GM18861 (cell line): ENCODE results near the gene CKAP4.

Experiments used
- ATAC-seq: cut with Tn5 transposase; IDR thresholded peaks from one replicate; pipeline ENCODE4 v1.9.1; 2021; ENCODE audit not compliant: unreplicated experiment

The CKAP4 gene

DNA sequence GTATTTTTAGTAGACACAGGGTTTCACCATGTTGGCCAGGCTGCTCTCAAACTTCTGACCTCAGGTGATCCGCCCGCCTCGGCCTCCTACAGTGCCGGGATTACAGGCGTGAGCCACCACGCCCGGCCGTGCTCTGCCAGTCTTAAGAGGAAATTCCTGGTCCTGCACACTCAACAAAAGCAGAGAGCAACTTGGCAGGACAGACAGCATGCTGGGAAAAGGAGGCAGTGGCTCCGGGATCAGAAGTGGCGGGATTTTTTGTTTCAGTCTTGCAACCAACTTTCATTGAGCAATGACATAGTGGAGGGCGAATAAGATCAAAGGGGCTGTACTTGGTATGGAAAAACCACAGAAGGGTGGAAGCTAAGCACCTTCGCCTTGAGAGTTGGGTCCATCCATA, 2.1 kb downstream of the CKAP4 start:
- ATAC-seq: no peak

DNA sequence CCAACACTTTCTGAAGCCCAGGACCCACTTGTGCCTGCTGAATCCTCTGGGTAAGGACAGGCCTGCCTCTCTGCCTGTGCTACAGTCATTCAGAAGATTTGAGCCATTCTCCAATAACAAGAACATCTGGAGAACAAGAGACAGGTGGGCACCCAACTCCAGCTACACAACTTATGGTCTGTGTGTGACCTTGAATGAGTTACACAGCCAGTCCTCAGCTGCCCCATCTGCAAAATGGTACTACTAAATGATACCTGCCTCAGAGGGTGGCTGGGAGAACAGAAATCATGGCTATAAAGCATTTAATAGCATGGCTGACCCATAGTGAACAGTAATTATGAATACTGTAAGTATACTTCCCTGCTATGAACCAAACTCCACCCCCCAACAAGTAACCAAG, 4.2 kb downstream of the CKAP4 start:
- no peak for ATAC-seq

DNA sequence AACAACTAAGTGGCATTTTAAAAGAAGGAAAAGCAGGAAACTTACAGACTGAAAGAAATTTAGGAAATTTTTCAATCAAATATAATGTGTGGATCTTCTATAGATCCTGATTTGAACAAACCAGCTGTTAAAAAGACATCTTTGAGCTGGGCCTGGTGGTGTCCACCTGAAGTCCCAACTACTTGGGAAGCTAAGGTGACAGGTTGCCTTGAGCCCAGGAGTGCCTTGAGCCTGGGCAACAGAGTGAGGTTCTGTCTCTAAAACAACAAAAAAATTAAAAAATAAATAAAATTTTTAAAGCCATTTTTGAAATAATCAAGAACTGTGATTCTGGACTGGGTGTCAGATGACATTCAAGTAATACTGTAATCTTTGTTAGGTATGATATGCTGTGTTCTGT, 7.0 kb downstream of the CKAP4 start:
- no peak for ATAC-seq

DNA sequence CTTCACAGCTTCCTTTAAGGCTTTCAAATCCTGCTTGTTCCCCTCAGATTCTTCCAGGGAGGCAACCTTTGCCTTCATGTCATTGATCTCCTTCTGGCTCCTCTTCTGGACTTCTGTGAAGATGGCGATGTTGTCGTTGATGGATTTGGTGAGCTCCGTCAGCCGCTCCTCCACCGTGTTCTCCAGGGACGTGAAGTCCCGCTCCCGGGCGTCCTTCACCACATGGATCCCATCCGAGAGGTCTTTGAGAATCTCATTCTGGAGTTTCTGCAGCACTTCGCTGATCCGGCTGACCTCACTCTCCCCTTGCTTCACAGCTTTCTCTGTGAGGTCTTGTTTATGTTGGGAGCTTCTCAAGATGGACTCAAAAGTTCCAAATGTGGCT, 7.9 kb downstream of the CKAP4 start:
- ATAC-seq: no peak

DNA sequence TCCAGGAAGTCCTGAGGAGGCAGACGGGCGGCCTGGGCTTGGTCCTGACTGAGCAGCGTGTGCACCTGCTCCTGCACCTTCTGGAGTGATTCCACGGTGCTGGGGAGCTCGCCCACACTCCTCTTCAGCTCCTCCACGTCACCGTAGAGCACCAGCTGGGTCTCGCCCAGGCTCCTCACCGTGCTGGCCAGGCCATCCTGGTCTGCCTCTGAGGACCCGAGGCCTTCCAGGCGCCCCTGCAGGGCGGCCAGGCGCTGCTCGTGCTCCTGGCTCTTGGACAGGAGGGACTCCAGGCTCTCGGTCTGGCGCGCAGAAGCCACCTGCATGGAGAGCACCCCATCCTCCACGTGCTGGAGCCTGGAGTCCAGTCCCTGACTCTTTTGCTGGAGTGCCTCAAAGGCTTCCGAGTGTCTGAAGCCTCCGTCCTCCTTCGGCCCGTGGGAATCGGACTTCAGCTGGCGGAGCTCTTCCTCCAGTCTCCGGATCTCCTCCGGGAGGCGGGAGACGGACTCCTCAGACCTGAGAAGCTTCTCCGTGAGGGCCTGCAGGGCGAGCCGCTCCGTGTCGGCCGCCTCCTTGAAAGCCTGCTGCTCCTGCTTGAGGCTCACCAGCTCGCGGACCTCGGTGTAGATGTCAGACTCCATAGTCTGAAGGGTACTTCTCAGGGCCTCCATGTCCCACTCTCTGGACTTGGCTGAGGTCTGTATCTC, 8.4 kb downstream of the CKAP4 start:
- no peak for ATAC-seq

DNA sequence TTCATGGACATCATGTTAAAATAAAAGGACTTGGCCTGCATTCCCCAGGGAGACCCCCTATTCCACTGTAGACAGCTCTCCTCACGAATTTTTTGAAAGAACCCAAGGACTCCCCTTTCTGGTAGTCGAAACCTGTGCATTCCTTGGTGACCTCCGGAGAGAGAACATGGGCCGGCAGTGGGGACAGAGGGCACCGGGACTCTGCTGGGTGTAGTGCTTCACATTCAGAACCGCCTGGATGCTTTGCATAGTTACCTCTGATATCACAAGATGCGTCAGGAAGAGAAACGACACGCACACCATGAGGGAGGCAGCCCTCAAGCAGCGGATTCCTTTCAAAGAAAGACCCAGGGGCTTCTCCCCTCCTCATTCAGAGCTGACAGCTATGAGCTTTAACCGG, 9.7 kb downstream of the CKAP4 start:
- ATAC-seq: no peak

DNA sequence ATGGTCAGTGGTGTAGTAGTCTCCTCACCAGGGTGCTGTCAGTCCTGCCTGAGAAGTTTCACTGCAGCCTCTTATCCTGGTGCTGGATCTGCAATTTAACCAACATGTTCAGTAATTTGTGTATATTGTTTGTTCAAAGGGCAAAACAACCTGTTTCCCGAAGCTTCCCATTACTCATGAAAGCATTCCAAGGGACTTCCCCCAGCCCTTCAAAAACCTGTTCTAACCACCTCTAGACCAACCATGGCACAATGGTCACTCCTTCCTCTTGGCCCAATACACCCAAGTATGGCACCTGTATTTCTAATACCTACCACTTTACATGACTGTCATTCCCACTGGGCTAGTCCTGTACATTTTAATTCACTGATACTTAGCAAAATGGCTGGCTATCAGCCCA, 12.1 kb downstream of the CKAP4 start:
- ATAC-seq: no peak

DNA sequence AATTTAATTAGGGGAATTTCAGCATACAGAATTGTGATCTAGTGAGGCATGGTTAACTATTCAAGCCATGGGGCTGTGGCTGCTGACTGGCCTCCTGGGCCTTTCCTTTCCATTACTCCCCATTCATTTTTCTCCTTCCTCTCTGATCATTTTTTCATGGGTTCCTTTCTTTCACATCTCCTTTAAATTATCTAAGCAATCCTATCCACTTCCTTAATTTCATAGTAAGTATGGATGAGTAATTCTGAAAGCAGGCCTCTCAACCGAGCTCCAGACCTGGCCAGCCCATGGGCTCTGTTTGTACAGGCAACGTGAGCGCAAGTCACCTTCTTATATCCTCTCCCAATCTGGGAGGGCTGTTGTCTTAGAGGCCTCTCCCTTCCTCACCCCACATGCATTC, 13.4 kb downstream of the CKAP4 start:
- ATAC-seq: no peak

DNA sequence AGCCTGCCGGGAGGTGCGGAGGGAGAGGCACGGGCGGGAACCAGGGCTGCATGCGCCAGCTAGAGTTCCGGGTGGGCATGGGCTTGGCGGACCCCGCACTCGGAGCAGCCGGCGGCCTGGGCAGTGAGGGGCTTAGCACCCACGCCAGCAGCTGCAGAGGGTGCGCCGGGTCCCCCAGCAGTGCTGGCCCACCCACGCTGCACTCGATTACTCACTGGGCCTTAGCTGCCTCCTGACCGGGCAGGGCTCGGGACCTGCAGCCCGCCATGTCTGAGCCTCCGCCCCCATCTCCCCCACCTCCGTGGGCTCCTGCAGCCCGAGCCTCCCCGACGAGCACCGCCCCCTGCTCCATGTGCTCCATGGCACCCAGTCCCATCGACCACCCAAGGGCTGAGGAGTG, 14.8 kb downstream of the CKAP4 start:
- ATAC-seq: no peak

DNA sequence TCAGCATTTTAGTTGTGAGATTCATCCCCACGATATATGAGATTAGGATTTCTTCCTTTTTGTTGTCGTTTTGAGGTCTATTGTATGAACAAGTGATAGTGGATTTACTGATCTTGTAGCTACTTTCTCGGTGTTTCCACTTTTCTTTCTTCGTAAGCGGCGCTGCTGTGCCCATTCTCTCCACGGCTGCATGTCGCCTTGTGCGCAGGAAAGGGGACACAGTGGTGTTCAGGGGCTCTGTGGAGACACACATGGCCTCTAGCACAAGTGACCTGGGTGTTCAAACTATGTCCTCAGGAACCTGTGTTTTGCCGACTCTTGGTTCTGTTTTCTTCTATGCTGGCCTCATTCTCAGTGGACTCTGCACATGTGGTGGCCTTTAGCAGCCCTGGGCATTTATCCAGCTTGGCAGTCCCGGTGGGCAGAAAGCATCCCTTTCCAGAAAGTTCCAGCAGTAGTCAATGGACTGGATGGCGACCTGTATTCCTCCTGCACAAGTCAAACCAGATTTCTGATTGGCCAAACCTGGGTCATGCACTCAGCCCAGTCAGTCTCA, 18.7 kb downstream of the CKAP4 start:
- ATAC-seq: no peak

DNA sequence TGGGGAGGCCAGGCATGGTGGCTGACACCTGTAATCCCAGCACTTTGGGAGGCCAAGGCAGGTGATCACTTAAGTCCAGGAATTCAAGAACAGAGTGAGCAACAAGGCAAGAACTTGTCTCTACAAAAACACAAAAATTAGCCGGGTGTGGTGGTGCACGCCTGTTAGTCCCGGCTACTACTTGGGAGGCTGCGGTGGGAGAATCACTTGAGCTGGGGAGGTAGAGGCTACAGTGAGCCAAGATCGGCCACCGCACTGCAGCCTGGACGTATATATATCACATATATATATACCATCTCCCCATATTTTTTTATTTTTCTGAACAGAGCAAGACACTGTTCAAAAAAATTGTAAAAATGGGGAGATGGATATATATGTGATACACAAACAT, 19.5 kb downstream of the CKAP4 start:
- ATAC-seq: no peak

DNA sequence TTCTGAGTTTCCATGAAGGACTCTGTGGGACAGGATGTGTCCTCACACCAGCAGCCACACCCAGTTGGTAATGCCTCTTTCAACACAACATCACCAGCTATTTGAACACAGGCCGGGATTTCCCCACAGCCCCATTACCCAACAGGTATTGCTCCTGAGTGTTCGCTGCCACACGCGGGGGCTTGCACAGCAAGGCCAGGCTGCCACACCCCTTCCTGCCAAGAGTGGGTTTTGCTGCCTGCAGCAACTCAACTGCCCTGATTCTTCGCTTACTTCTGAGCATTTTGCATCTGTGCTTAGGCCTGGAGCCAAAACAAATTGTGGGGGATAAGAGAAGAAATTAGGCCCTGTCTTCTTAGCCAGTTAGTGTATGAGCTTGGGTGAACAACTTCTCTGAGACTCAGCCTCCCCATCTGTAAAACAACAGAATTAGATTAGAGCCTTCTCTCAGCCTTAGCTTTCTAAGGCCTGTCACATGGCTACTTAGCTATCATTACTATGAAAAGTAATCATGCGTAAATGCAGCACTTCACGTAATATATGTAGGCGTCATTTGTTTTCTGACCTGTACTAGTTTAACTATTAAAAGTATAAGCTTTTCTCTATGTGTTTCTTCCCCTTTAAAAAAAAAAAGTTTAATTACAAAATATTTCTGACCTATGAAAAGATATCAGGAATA, 20.0 kb downstream of the CKAP4 start:
- no peak for ATAC-seq

DNA sequence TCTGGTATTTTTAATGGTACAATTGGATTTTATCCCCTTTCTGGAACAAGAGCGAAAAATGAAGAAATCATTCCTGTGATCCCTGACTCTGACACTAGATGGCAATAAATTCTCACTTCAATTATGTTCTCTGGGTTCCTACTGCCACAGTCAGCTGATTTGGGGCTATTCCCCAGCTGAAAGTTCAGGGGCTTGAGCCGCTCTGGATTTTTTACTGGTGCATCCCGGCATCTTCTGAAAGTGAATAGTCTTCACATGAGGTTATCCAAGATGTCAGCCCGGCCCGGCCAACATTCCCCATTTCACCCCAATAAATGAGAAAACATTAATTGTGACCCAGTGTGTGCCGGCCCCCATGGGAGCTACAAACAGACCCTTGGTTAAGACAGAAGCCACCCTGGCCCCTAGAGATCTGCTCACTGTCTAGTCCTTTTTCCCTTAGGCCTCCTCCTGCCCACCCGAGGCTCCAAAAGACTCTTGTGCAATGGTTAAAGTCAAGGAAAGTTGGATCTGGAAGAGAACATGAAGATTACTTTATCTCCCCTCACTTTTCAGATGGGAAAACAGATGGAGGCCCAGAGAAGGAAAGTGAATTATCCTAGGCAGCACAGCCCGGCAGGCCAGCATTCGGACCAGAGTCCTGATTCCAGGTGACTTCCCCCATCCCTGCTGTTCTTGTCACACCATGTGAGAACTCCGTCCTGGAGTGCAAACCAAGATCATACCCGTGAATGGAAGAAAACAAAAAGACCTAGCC, 20.8 kb downstream of the CKAP4 start:
- no peak for ATAC-seq

DNA sequence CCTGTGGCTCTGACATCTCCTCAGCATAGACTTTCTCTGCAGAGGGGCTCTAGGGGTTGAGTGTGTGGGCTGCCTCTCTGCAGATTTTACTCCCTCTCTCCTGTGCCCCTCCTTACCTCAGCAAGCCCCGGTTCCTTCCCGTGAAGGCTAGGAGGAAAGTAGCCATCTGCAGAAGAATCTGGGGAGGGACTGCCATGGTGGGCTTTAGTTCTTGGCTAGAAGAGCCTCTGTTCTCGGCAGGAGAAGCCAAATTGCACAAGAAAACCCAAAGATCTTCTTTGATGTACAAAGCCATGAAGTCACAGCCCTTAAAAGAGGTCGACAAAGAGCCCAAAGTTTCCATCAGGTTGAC, 23.5 kb downstream of the CKAP4 start:
- ATAC-seq: no peak

DNA sequence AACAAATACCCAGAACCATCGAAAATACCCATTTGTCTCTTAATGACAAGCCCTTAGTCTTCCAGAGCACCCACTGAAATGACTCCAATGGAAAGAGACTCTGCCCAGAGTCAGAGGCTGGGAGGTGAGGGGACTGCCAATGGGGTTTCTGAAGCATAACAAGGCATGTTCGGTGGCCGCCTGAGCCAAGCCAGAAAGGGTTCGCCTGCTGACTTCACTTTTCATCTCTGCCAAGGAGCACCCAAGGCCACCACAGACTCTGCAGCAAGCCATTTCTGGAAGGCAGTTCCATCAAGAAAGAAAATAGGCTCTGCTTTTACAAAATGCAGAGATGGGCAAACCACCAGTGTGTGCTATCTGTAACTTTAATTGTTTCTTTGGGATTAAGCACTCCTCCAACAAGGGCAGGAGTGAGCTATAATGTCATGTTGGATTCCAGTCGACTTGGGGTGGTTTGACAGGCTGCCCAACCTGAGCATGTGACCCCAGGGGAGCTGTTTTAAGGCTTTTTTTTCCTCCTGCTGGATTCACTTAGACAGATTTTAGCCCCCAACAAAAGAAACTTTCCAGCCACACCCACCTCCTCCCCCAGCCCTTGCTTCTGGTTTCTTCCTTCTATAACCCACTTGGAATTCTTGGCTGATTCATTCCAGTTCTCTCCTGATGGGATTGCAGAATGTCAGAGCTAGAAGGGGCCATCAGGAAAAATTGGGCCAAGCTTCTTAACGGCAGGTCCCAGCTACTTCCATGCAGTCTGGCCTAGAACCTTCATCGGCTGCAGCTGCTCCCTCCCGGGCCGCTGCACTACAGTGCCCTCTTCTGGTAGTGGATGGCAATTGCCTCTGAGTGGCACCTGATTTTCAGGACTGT, 24.1 kb downstream of the CKAP4 start:
- ATAC-seq: no peak

DNA sequence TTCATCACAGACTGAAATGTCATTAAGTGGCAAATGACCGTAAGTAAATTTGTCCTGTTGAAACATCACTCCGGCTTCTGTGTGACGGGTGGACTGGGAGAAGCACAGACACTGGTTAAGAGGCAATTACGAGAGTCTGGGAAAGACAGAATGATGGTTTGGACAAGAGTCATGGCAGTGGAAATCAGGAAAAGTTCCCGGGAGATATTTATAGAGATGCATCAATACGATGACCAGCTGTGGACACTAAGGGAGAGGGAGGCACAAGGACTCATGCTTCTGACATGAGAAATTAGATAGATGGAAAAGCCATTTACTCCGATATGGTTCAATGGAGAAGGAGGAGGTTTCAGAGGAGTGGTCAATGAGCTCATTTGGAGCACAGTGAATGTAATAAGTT, 27.3 kb downstream of the CKAP4 start:
- ATAC-seq: no peak

DNA sequence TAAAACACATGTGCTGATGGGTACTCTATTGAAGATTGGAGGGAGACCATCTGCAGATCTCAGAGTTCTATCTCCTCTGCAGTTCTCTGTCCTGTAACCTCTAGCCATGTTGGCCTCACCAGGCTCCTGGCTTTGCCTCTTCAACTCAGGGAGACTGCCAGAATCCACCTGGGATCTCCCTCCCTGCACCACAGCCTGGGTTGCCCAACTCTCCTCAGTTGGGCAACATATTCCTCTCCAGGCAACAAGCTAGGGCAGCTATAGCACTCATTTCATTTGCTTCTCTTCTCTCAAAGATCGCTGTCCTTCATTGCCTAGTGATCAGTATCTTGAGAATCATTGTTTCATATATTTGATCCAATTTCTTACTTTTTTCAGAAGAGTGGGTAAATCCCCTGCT, 28.8 kb downstream of the CKAP4 start:
- ATAC-seq: no peak

DNA sequence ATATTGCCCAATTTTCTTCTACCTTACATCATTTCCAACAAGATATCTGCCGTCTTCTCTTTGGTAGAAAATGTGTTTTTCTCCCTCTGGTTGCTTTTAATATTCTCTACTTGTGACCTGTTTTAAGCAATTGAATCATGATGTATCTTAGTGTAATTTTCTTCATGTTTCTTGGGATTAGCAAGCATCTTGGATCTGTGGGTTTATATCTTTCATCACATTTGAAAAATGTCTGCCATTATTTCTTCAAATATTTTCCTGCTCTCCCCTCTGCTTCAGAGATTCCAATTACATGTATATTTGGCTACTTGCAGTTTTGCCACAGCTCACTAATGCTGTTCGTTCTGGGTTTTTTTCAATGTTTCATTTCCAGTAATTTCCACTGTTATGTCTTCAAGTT, 30.1 kb downstream of the CKAP4 start:
- ATAC-seq: no peak

DNA sequence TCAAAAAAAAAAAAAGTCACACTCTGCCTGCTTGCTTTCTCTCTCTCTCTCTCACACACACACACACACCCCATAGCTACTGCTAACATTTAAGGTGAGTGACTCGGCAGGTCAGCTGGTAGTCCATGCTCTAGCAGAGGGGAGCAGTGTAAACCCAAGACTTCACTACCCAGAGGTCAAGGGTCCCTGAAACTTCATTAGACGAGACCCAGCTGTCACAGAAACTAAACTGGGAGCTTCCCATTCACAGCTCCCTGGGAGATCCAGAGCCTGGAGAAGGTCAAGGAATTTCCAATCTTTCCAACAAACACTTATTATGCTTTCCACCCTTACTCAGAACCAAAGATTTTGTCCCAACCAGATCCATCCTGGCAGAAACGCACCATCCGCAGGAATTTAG, 33.2 kb downstream of the CKAP4 start:
- ATAC-seq: no peak

DNA sequence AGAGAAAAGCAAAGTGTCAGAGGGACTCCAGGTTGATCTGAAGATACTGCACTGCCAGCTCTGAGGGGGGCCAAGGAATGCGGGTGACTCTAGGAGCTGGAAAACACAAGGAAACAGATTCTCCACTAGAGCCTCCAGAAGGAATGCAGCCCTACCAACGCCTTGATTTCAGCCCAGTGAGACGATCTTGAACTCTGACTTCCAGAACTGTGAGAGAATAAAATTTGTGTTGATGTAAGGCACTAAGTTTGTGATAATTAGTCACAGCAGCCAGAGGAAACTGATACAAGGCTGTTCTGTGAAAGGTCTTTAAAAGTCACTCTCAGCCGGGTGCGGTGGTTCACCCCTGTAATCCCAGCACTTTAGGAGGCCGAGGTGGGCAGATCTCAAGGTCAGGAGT, 34.2 kb downstream of the CKAP4 start:
- ATAC-seq: no peak

DNA sequence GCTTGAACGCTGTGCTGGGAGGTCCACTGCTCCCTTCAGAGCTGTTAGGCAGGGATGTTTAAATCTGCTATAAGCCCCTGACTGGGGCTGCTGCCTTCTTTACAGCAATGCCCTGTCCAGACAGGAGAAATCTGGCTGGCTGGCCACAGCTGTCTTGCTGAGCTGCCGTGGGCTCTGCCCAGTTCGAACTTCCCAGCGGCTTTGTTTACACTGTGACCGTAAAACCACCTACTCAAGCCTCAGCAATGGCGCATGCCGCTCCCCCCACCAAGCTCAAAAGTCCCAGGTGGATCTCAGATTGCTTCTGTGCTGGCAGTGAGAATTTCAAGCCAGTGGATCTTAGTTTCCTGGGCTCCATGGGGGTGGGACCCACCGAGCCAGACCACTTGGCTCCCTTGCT, 35.8 kb downstream of the CKAP4 start:
- ATAC-seq: no peak
